HG02970 (cell line): ENCODE measurements around the gene OAF.
A peak's percentile ranks its signal among the peaks of the same experiment; 100 is the strongest.
"Not testable (repeated sequence)": the region's sequence is repeated elsewhere in the genome, so short reads cannot be mapped to it uniquely, and the experiment has no call there.

Source experiments
- ATAC-seq: cut with Tn5 transposase; IDR thresholded peaks from one replicate; pipeline ENCODE4 v1.9.1; 2021; ENCODE audit warnings: mild to moderate bottlenecking, moderate library complexity, moderate number of reproducible peaks; ENCODE audit not compliant: unreplicated experiment, low FRiP score

Gene OAF

DNA sequence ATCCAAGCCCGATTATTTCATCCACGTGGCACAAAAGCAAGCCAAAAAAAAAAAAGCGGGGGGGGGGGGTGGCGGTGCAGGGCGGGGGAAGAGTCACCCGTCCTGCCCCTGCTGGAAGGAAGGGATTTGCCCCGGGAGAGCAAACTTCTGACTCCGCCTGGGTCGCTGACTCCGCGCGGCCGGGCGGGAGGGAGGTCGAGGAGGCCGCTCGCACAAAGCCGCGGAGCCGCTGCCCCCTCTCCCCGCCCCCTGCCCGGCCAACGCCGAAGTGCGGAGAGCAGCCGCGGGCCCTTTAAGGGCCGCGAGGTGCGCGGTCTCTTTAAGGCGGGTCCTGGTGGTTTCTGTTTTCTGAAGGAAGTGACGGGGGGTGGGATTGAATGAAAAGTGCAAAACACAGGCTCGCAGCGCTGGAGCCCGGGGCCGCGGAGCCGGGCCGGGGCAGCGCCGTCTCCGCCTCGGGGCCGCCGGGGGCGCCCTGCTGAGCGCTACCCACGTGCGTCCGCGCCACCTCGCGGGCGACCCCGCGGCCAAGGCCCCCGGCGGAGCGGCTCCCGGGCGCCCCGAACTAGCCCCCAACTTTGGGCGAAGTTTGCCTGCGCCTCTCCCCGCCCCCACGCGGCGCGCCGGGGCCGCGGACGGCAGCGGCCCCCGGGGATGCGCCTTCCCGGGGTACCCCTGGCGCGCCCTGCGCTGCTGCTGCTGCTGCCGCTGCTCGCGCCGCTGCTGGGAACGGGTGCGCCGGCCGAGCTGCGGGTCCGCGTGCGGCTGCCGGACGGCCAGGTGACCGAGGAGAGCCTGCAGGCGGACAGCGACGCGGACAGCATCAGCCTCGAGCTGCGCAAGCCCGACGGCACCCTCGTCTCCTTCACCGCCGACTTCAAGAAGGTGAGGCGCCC lies at the start of gene OAF:
Gene OAF (plus strand): TSS at position 407 of the 896 bp plus-strand sequence. CDS start 248 bp downstream, at position 655.
- peak; percentile 65 for ATAC-seq

- no peak for ATAC-seq
These were observed 43.2 kb upstream of the OAF start for GRCh38 chr11:120167659-120168058.

- no peak for ATAC-seq
These were observed 42.5 kb upstream of the OAF start for GRCh38 chr11:120168108-120168959.

DNA sequence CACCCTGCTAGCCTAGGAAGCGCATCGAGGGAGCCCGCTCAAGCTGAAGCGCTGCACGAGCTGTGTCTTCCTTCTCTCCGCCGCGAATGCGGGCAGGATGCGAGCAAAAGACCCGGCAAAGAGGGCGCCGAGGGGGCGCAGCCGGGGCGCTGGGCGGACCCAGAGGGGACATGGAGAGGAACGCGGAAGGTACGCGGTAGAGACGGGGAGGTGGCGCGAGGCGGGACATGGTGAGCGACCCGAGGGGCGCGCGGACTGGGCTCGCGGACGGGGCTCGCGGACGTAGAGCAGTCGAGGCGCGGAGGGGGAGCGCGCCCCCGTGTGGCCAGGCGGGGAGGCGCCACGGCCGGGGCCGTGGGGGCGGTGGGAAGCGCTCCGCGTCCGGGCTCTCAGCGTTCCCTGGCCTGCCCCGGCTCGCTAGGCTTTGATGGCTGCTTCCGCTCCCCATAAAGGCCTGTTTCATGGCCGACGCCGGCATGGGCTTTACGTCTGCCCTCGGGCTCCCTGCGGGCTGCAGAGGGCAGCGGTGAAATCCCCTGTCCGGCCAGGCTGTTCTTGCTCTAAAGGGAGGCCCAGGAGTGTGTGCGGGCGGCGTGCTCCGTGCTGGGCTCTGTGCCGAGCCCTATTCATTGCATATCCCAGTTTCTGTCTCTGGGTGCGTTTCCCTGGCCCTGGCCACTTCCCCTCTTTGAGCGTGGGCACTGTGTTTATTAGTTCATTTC lies 41.7 kb upstream of the OAF start:
- ATAC-seq = no peak

- no peak for ATAC-seq
These were observed 40.7 kb upstream of the OAF start for GRCh38 chr11:120169981-120170698.

DNA sequence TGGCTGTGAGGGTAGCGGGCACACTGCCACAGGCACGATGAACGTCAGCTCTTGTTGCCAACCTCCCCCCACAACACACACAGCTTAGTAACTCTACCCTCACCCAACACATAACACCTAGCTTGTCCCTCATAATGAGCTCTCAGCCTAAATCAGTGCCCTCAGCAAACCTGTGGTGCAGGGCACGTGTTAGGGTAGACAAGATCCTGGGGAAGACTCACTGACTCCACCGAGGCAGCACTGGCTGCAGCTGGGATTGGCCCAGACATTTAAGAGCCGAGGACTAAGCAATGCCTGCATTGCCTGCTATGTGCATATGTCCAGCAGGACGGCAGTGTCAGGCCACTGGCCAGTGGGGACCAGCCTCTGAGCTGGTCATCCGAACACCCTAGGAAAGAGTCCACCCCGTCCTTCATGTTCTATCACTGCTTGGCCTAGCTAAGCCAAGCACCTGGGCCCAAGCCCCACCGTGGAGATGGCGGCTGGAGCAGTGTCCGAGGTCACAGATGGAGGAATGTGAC lies 40.0 kb upstream of the OAF start:
- ATAC-seq = no peak

DNA sequence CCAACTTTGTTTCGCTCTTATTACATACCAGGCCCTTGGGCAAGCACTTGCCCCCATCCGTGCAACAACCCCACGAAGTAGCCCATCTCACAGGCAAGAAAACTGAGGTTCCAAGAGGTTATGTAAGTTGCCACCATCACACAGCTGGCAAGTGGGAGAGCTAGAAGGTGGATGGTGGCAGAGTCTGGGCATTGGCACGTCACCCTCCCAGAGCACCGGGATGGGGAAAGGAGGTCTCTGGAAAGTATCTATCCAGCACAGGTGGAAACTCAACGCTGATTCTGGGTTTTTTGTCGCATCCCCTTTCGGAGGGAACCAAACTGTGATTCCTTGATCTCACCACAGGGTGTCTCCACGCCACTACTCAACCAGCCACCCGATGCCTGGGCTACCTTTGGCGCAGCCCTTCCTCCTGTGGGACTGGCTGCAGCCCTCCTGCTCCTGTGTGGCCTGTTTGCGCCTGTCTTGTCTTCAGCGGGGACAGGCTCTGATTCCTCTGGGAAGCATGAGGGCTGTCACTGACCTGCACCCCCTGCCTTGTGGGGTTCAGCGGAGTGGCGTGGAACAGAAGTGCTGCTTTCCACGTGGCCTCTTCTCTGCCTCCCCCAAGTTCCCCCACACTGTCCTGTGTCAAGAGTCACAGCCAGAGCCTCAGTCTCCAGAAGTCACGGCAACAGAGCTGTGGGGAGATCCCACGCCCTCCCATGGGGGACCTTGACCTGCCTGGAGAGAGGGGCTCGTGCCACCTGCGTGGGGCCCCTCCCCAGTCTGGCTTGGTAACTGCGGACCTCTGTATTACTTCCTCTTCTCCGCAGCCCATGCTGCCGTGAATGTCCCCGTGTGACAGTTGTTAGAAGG lies 38.5 kb upstream of the OAF start:
- ATAC-seq = no peak

GRCh38 chr11:120173019-120173705 lies 37.7 kb upstream of the OAF start:
- no peak for ATAC-seq

DNA sequence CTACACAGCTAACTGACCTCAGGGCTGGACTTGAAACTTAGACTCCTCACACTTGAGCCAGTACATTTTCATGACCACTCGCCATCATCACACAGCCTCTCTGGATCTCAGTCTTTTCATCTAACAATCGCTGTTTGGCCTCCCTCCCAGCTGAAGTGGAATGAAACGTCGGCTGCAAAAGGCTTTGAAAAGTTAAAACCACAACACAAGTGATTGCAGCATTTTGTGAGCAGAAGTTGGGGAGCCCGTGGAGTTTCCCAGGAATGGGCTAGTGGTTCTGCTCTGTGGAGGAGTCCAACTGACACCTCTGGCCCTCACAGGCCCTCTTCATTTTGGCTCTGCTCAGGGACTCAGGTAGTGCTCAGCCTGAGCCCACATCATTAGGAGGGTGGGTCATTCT lies 37.0 kb upstream of the OAF start:
- ATAC-seq = no peak

- no peak for ATAC-seq
These were observed 36.0 kb upstream of the OAF start for GRCh38 chr11:120174866-120175265.

GRCh38 chr11:120178561-120179056 lies 32.2 kb upstream of the OAF start:
- ATAC-seq = no peak

GRCh38 chr11:120179057-120179672 lies 31.7 kb upstream of the OAF start:
- ATAC-seq = no peak

DNA sequence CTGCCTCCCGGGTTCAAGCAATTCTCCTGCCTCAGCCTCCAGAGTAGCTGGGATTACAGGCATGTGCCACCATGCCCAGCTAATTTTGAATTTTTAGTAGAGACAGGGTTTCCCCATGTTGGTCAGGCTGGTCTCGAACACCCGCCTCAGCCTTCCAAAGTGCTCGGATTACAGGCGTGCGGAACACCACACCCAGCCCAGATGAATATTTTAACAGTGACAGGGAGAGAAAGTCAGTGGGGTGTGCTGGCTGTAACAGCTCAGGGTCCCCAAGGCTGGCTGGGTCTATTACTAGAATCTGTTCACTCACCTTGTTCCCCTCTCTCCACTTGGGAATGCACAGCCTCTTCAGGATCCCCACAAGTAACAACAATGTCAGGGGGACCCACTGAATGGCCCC lies 30.8 kb upstream of the OAF start:
- ATAC-seq = not testable (repeated sequence)

DNA sequence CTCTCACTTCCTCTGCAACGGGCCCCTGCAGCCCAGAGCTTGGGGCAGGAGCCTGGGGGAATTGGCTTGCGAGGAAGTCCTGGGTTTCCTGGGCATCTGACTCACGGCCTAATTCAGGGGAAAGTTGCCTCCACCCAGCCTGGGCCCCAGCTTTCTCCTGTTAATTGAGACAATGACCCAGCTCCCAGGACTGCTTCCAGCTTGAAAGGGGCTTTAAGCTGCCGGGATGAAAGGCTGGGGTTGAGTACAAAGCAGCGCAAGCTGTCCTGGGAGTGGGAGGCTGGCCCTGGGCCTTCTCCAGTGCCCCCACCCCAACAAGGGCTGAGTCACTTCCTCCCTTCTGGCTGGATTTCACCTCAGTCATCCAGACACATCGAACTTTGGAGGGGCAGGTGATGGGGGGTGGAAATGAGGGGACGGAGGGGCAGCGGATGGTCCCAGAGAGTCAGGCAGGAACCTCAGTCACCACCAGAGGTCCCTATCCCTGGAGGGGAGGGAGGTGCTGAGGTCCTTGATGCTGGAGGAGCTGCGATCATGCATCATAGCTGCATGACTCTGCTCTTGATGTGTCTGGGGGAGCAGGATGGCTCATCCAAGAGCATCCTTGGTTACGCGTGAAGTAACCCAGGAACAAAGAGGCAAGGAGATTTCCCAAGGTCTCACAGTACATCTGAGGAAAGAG lies 30.1 kb upstream of the OAF start:
- no peak for ATAC-seq

DNA sequence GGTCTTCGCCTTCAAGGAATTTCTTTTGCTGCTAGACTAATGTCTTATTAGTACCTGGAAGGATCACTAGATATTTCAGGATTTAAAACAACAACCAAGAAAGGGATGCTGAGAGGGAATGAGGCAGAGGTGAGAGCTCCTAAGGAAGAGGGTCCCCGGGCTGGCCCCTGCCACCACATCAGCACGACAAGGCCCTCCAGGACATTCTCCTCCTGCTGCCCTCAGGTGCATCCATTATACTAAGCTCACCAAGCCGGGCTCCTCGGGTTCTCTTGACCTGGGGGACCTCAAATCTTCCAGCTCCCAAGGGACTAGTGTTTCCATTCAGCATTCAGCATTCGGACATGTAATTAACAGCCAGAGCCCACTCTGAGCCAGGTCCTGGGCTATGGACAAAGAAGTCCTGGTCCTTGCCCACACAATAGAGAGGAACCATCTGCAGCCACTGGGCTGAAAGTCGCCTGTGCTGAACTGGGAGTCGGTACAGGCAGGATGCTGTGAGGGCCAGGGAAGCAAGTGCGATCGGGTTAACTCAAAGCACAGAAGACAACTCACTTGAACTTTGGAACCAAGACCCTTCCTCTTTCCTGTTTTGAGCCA lies 29.4 kb upstream of the OAF start:
- no peak for ATAC-seq

DNA sequence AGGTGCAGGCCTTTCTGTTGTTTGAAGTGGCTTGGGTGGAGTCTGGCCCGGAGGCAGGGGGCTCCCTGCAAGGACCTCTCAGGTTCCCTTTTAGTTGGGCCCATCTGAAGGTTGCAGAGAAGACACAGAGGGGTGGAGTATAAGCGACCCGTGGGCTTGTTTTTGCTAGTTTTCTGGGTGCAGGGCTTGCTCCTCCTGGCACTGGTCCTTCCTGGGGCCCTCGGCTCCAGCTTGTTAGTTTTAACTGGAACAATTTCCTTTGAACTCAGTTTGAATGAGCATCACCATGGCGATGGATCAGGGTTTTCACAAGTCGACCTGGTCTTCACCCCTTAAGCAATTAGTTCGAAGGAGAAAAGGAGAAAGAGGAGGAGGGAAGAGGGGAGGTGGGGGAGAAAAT lies 28.5 kb upstream of the OAF start:
- ATAC-seq = no peak
